ENCODE results near the gene DAPK1.

DAPK1 gene

GRCh38 chr9:87713988-87714330, 216.3 kb downstream of the DAPK1 start:
- H3K27ac ChIP-seq (ENCODE audit: low read length): peak overlapping the region; percentile 82
- no peaks in the 10 kb centered on the region for H3K27me3 ChIP-seq (ENCODE audit: low read depth, low read length)
- H3K9me3 ChIP-seq (ENCODE audit: control insufficient read depth in 1 of 2, low read length in 2 of 2): no peaks in the 10 kb centered on the region
- H3K4me1 ChIP-seq (ENCODE audit: control insufficient read depth in 1 of 2, insufficient read depth in 2 of 2, low read length in 2 of 2): no peaks in the 10 kb centered on the region
- H3K36me3 ChIP-seq (ENCODE audit: control insufficient read depth in 1 of 2, insufficient read depth in 2 of 2, low read length in 2 of 2): peaks cover 0 to 9% of the 10 kb centered on the region in 2 donors
- H3K4me3 ChIP-seq (ENCODE audit: low read depth in 1 of 2, low read length in 2 of 2): no peak overlapping the region

GRCh38 chr9:87714819-87715218, 217.2 kb downstream of the DAPK1 start:
- peak overlapping the region; percentile 82 for H3K27ac ChIP-seq (ENCODE audit: low read length)
- H3K9me3 ChIP-seq (ENCODE audit: control insufficient read depth in 1 of 2, low read length in 2 of 2): no peaks in the 10 kb centered on the region
- no peaks in the 10 kb centered on the region for H3K4me1 ChIP-seq (ENCODE audit: control insufficient read depth in 1 of 2, insufficient read depth in 2 of 2, low read length in 2 of 2)
- H3K27me3 ChIP-seq (ENCODE audit: low read depth, low read length): no peaks in the 10 kb centered on the region
- no peak overlapping the region for H3K4me3 ChIP-seq (ENCODE audit: low read depth in 1 of 2, low read length in 2 of 2)
- peaks cover 0 to 9% of the 10 kb centered on the region in 2 donors for H3K36me3 ChIP-seq (ENCODE audit: control insufficient read depth in 1 of 2, insufficient read depth in 2 of 2, low read length in 2 of 2)

- no peaks in the 10 kb centered on the region for H3K9me3 ChIP-seq (ENCODE audit: control insufficient read depth in 1 of 2, low read length in 2 of 2)
- no peak overlapping the region for H3K27ac ChIP-seq (ENCODE audit: low read length)
- H3K4me3 ChIP-seq (ENCODE audit: low read depth in 1 of 2, low read length in 2 of 2): no peak overlapping the region
- peaks cover 0 to 9% of the 10 kb centered on the region in 2 donors for H3K36me3 ChIP-seq (ENCODE audit: control insufficient read depth in 1 of 2, insufficient read depth in 2 of 2, low read length in 2 of 2)
- H3K27me3 ChIP-seq (ENCODE audit: low read depth, low read length): no peaks in the 10 kb centered on the region
- H3K4me1 ChIP-seq (ENCODE audit: control insufficient read depth in 1 of 2, insufficient read depth in 2 of 2, low read length in 2 of 2): no peaks in the 10 kb centered on the region
These were observed 218.5 kb downstream of the DAPK1 start for GRCh38 chr9:87716141-87716540.

- Histone ChIP-seq H3K27me3 (ENCODE audit: low read depth, low read length) (no peaks in the 10 kb centered on the region), H3K27ac (ENCODE audit: low read length) (no peak overlapping the region), H3K9me3 (ENCODE audit: control insufficient read depth in 1 of 2, low read length in 2 of 2) (no peaks in the 10 kb centered on the region), H3K4me1 (ENCODE audit: control insufficient read depth in 1 of 2, insufficient read depth in 2 of 2, low read length in 2 of 2) (no peaks in the 10 kb centered on the region), H3K4me3 (ENCODE audit: low read depth in 1 of 2, low read length in 2 of 2) (no peak overlapping the region), H3K36me3 (ENCODE audit: control insufficient read depth in 1 of 2, insufficient read depth in 2 of 2, low read length in 2 of 2) (peaks cover 0 to 9% of the 10 kb centered on the region in 2 donors)
These were observed 219.8 kb downstream of the DAPK1 start for GRCh38 chr9:87717456-87717855.

- Histone ChIP-seq H3K27ac (ENCODE audit: low read length) (no peak overlapping the region), H3K27me3 (ENCODE audit: low read depth, low read length) (no peaks in the 10 kb centered on the region), H3K9me3 (ENCODE audit: control insufficient read depth in 1 of 2, low read length in 2 of 2) (no peaks in the 10 kb centered on the region), H3K36me3 (ENCODE audit: control insufficient read depth in 1 of 2, insufficient read depth in 2 of 2, low read length in 2 of 2) (peaks cover 0 to 9% of the 10 kb centered on the region in 2 donors), H3K4me3 (ENCODE audit: low read depth in 1 of 2, low read length in 2 of 2) (no peak overlapping the region), H3K4me1 (ENCODE audit: control insufficient read depth in 1 of 2, insufficient read depth in 2 of 2, low read length in 2 of 2) (no peaks in the 10 kb centered on the region)
These were observed 220.6 kb downstream of the DAPK1 start for GRCh38 chr9:87718231-87718630.

- H3K36me3 ChIP-seq (ENCODE audit: control insufficient read depth in 1 of 2, insufficient read depth in 2 of 2, low read length in 2 of 2): peaks cover 0 to 4% of the 10 kb centered on the region in 2 donors
- no peaks in the 10 kb centered on the region for H3K4me1 ChIP-seq (ENCODE audit: control insufficient read depth in 1 of 2, insufficient read depth in 2 of 2, low read length in 2 of 2)
- H3K27ac ChIP-seq (ENCODE audit: low read length): no peak overlapping the region
- H3K4me3 ChIP-seq (ENCODE audit: low read depth in 1 of 2, low read length in 2 of 2): no peak overlapping the region
- no peaks in the 10 kb centered on the region for H3K9me3 ChIP-seq (ENCODE audit: control insufficient read depth in 1 of 2, low read length in 2 of 2)
- H3K27me3 ChIP-seq (ENCODE audit: low read depth, low read length): no peaks in the 10 kb centered on the region
These were observed 221.4 kb downstream of the DAPK1 start for GRCh38 chr9:87718852-87719612.

GRCh38 chr9:87720173-87720572, 222.5 kb downstream of the DAPK1 start:
- no peaks in the 10 kb centered on the region for H3K4me1 ChIP-seq (ENCODE audit: control insufficient read depth in 1 of 2, insufficient read depth in 2 of 2, low read length in 2 of 2)
- H3K9me3 ChIP-seq (ENCODE audit: control insufficient read depth in 1 of 2, low read length in 2 of 2): no peaks in the 10 kb centered on the region
- H3K4me3 ChIP-seq (ENCODE audit: low read depth in 1 of 2, low read length in 2 of 2): no peak overlapping the region
- no peak overlapping the region for H3K27ac ChIP-seq (ENCODE audit: low read length)
- no peaks in the 10 kb centered on the region for H3K27me3 ChIP-seq (ENCODE audit: low read depth, low read length)
- H3K36me3 ChIP-seq (ENCODE audit: control insufficient read depth in 1 of 2, insufficient read depth in 2 of 2, low read length in 2 of 2): no peaks in the 10 kb centered on the region

- H3K27me3 ChIP-seq (ENCODE audit: low read depth, low read length): no peaks in the 10 kb centered on the region
- H3K36me3 ChIP-seq (ENCODE audit: control insufficient read depth in 1 of 2, insufficient read depth in 2 of 2, low read length in 2 of 2): peaks cover 0 to under 1% of the 10 kb centered on the region in 2 donors
- peaks cover 0 to 5% of the 10 kb centered on the region in 2 donors for H3K4me1 ChIP-seq (ENCODE audit: control insufficient read depth in 1 of 2, insufficient read depth in 2 of 2, low read length in 2 of 2)
- no peaks in the 10 kb centered on the region for H3K9me3 ChIP-seq (ENCODE audit: control insufficient read depth in 1 of 2, low read length in 2 of 2)
- H3K27ac ChIP-seq (ENCODE audit: low read length): peak overlapping the region; percentile 27
- no peak overlapping the region for H3K4me3 ChIP-seq (ENCODE audit: low read depth in 1 of 2, low read length in 2 of 2)
These were observed 224.9 kb downstream of the DAPK1 start for GRCh38 chr9:87722393-87723088.

- Histone ChIP-seq H3K4me3 (ENCODE audit: low read depth in 1 of 2, low read length in 2 of 2) (peak overlapping the region; percentile 70 to 81), H3K9me3 (ENCODE audit: control insufficient read depth in 1 of 2, low read length in 2 of 2) (no peaks in the 10 kb centered on the region), H3K27me3 (ENCODE audit: low read depth, low read length) (no peaks in the 10 kb centered on the region), H3K36me3 (ENCODE audit: control insufficient read depth in 1 of 2, insufficient read depth in 2 of 2, low read length in 2 of 2) (peaks cover 20 to 21% of the 10 kb centered on the region in 2 donors), H3K27ac (ENCODE audit: low read length) (peak overlapping the region; percentile 79), H3K4me1 (ENCODE audit: control insufficient read depth in 1 of 2, insufficient read depth in 2 of 2, low read length in 2 of 2) (peaks cover 0 to 22% of the 10 kb centered on the region in 2 donors)
These were observed 227.8 kb downstream of the DAPK1 start for GRCh38 chr9:87725356-87725899.

- Histone ChIP-seq H3K4me1 (ENCODE audit: control insufficient read depth in 1 of 2, insufficient read depth in 2 of 2, low read length in 2 of 2) (peaks cover 0 to 22% of the 10 kb centered on the region in 2 donors), H3K27me3 (ENCODE audit: low read depth, low read length) (no peaks in the 10 kb centered on the region), H3K27ac (ENCODE audit: low read length) (peak within 1 kb of the TSS; percentile 79), H3K36me3 (ENCODE audit: control insufficient read depth in 1 of 2, insufficient read depth in 2 of 2, low read length in 2 of 2) (peaks cover 20 to 27% of the 10 kb centered on the region in 2 donors), H3K4me3 (ENCODE audit: low read depth in 1 of 2, low read length in 2 of 2) (peak within 1 kb of the TSS; percentile 70 to 81), H3K9me3 (ENCODE audit: control insufficient read depth in 1 of 2, low read length in 2 of 2) (no peaks in the 10 kb centered on the region)
These were observed 228.4 kb downstream of the DAPK1 start, which contains the start of gene CTSL for GRCh38 chr9:87725900-87726709. Gene CTSL (plus strand): TSS chr9:87726119. CDS start chr9:87727604, 1,485 bp downstream.

- Histone ChIP-seq H3K36me3 (ENCODE audit: control insufficient read depth in 1 of 2, insufficient read depth in 2 of 2, low read length in 2 of 2) (peaks cover 20 to 31% of the 10 kb centered on the region in 2 donors), H3K4me1 (ENCODE audit: control insufficient read depth in 1 of 2, insufficient read depth in 2 of 2, low read length in 2 of 2) (peaks cover 0 to 22% of the 10 kb centered on the region in 2 donors), H3K27ac (ENCODE audit: low read length) (no peak overlapping the region), H3K27me3 (ENCODE audit: low read depth, low read length) (no peaks in the 10 kb centered on the region), H3K4me3 (ENCODE audit: low read depth in 1 of 2, low read length in 2 of 2) (peak overlapping the region; percentile 5 to 23), H3K9me3 (ENCODE audit: control insufficient read depth in 1 of 2, low read length in 2 of 2) (no peaks in the 10 kb centered on the region)
These were observed 231.6 kb downstream of the DAPK1 start for GRCh38 chr9:87729246-87729645.

Data from muscle layer of duodenum (tissue), 2 donors.